GM10248 (cell line): ENCODE results near the gene PAGE3.

Source experiments
- CTCF ChIA-PET: fragments of 300-600 bp; sonication (Branson Sonifier 250); formaldehyde crosslinking; extraction: SDS; loops from one replicate; lab custom pipeline; 2021; ENCODE audit warnings: antibody characterized with exemption; lab: Yijun Ruan, JAX
- POLR2A ChIA-PET: fragments of 350-650 bp; sonication (Branson Sonifier 250); formaldehyde crosslinking; extraction: SDS; loops from one replicate; lab custom pipeline; 2020; ENCODE audit warnings: antibody characterized with exemption; lab: Yijun Ruan, JAX
- DNase-seq: peaks from one replicate; pipeline ENCODE4 v3.0.0; 2012; ENCODE audit errors: extremely low spot score
- CTCF ChIP-seq: IDR thresholded peaks from 2 replicates; pipeline ENCODE4 v1.5.1; 2012; ENCODE audit warnings: mild to moderate bottlenecking, low read depth; ENCODE audit errors: extremely low read depth, missing control alignments, control extremely low read depth

Gene PAGE3

DNA sequence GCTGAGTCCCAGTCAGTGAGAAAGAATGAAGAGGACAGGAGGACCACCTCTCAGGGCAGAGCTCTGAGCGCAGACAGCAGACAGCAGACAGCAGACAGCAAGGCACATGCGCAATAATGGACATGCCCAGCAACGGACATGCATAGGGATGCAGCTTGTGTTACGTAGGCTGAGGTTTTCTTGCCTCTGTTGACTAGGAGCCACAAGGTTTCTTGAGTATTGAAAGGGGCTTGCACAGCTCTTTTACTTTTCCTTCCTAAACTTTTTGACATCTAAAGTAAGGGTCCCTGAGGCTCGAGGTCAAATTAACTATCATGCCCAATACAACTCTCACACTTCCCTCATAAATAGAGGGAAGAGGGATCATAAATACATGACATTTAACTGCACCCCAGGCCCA is at the start of gene PAGE3:
TSS of gene PAGE3 (minus strand) at position 101 of the 400 bp plus-strand sequence. CDS start 1,013 bp downstream, outside the sequence.
- TF ChIP-seq CTCF, result no peak
- POLR2A ChIA-PET, result no interaction called here
- no peak for DNase-seq
- CTCF ChIA-PET, result no interaction called here

DNA sequence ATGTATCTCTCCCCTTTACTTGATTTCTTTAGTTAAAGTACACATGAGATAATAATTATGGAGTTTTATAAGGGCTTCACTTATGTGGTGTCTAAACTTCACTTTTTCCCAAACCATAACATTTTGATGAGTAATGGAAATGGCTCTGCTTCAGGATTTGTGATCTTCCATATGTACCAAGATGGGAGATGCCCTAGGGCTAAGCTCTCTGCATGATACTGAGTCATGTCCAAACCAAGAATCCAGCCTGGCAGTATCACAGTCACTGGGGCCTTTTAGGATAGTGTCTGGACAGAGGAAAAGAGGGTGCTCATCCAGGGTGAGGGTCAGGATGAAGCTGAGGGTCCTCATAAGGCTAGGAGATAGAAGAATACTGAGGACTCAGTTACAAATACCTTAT is 47.9 kb upstream of the PAGE3 start:
- ChIA-PET POLR2A (no interaction called here), CTCF (no interaction called here)
- DNase-seq, result no peak
- TF ChIP-seq CTCF, result no peak

- TF ChIP-seq CTCF, result no peak
- POLR2A ChIA-PET, result no interaction called here
- CTCF ChIA-PET, result no interaction called here
- DNase-seq, result no peak
Observed at GRCh38 chrX:55290963-55291362, 26.2 kb upstream of the PAGE3 start.

DNA sequence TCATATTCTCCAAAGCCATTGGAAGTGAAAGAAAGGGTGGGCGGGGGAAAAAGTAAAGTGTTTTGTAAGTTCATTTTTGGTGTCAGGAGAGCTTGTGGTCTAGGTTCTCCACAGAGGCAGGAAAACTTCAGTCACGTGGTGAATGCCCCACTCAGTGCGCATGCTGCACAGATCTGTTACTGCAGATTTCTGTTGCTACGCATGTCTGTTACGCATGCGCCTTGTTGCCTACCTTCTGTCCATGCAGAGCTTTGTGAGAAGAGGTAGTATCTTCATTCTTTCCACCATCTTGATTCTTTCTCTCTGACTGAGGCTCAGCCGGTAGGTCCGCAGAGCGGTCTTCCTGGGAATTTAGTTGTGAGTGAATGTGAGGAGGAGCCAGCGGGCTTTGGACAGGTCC is 15.1 kb upstream of the PAGE3 start:
- no peak for TF ChIP-seq CTCF
- ChIA-PET POLR2A (no interaction called here), CTCF (no interaction called here)
- no peak for DNase-seq

DNA sequence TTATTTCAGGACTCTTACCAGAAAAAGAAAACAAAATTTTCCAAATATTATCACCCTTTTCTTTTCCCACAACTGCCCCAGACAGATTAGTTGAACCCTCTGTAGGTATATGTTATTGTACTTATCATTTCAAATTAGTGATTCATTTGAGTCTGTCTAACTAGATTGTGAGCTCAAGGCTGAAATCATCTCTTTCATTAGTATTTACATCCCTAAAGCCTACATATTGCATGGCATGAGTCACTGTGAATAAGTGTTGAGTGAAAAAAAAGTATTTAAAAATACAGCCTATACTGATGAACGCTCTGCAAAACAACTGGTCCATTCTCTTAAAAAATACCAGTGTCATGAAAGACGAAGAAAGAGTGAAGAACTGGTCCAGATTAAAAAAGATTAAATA is 3.9 kb downstream of the PAGE3 start:
- POLR2A ChIA-PET, result no interaction called here
- no peak for TF ChIP-seq CTCF
- no peak for DNase-seq
- CTCF ChIA-PET, result no interaction called here

DNA sequence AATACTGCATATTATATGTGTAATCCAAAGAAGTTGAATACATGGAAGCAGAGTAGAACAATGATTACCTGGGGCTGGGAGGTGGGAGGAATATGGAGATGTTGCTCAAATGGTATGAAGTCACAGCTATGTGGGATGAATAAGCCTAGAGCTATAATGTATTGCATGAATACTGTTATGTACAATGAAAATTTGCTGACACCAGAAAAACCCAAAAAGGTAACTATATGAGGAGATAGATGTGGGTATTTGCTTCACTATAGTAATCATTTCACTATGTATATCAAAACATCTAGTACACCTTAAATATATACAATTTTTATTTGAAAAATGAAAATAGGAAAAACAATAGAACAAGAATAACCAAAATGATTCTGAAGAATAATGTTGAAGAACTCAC is 11.2 kb downstream of the PAGE3 start:
- POLR2A ChIA-PET, result no interaction called here

More for the DNA sequence above, 11.2 kb downstream of the PAGE3 start:
- CTCF ChIA-PET, result no interaction called here
- TF ChIP-seq CTCF, result no peak
- no peak for DNase-seq
